GM19328 (cell line): ENCODE results near the gene PACRG.

ENCODE experiments used
- ATAC-seq: cut with Tn5 transposase; IDR thresholded peaks from one replicate; pipeline ENCODE4 v1.9.1; 2021; ENCODE audit warnings: mild to moderate bottlenecking, moderate library complexity; ENCODE audit not compliant: unreplicated experiment

The PACRG gene

GRCh38 chr6:162709431-162709830 is 18.3 kb upstream of the PACRG start:
- no peak for ATAC-seq

GRCh38 chr6:162710419-162710818 is 17.4 kb upstream of the PACRG start:
- no peak for ATAC-seq

GRCh38 chr6:162710936-162711335 is 16.8 kb upstream of the PACRG start:
- no peak for ATAC-seq

GRCh38 chr6:162711376-162711775 is 16.4 kb upstream of the PACRG start:
- no peak for ATAC-seq

GRCh38 chr6:162712694-162713093 is 15.1 kb upstream of the PACRG start:
- no peak for ATAC-seq

GRCh38 chr6:162713974-162714780 is 13.6 kb upstream of the PACRG start:
- ATAC-seq = no peak

GRCh38 chr6:162715601-162716000 is 12.2 kb upstream of the PACRG start:
- no peak for ATAC-seq

- no peak for ATAC-seq
These were observed 8.2 kb upstream of the PACRG start for GRCh38 chr6:162719528-162719927.

- ATAC-seq = no peak
These were observed 6.4 kb upstream of the PACRG start for GRCh38 chr6:162721404-162721687.

GRCh38 chr6:162722226-162722625 is 5.5 kb upstream of the PACRG start:
- no peak for ATAC-seq

- no peak for ATAC-seq
These were observed 5.1 kb upstream of the PACRG start for GRCh38 chr6:162722633-162723032.

- no peak for ATAC-seq
These were observed 840 bp upstream of the PACRG start for GRCh38 chr6:162726947-162727321.

GRCh38 chr6:162728197-162728596 is 423 bp downstream of the PACRG start:
- no peak for ATAC-seq

- no peak for ATAC-seq
These were observed 932 bp downstream of the PACRG start for GRCh38 chr6:162728706-162729105.

GRCh38 chr6:162730502-162730901 is 2.7 kb downstream of the PACRG start:
- no peak for ATAC-seq

- no peak for ATAC-seq
These were observed 5.7 kb downstream of the PACRG start for GRCh38 chr6:162733489-162733888.

GRCh38 chr6:162736961-162737360 is 9.2 kb downstream of the PACRG start:
- no peak for ATAC-seq

GRCh38 chr6:162750776-162751175 is 23.0 kb downstream of the PACRG start:
- no peak for ATAC-seq

GRCh38 chr6:162751211-162751859 is 23.6 kb downstream of the PACRG start:
- no peak for ATAC-seq

- ATAC-seq = no peak
These were observed 26.0 kb downstream of the PACRG start for GRCh38 chr6:162753775-162754174.

- no peak for ATAC-seq
These were observed 42.4 kb downstream of the PACRG start for GRCh38 chr6:162770136-162770535.

- ATAC-seq = no peak
These were observed 43.2 kb downstream of the PACRG start for GRCh38 chr6:162770955-162771354.

GRCh38 chr6:162772466-162772865 is 44.7 kb downstream of the PACRG start:
- no peak for ATAC-seq
